Measurements from ENCODE around the gene OR13A1.
"Not testable (repeated sequence)": the region's sequence is repeated elsewhere in the genome, so short reads cannot be mapped to it uniquely, and the experiment has no call there.

DNA sequence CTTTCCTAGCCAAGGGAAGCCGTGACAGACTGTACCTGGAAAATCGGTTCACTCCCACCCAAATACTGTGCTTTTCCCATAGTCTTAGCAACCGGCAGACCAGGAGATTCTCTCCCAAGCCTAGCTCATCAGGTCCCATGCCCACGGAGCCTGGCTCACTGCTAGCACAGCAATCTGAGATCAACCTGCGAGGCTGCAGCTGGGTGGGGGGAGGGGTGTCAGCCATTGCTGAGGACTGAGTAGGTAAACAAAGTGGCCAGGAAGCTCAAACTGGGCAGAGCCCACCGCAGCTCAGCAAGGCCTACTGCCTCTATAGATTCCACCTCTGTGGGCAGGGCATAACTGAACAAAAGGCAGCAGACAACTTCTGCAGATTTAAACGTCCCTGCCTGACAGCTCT lies 43.6 kb upstream of the OR13A1 start:
- not testable (repeated sequence) for TF ChIP-seq CTCF (IDR thresholded peaks at IDR 0.05); POLR2A (IDR thresholded peaks at IDR 0.05); POLR2AphosphoS5 (IDR thresholded peaks at IDR 0.05; ENCODE audit: insufficient read depth in 1 of 2, low read depth in 1 of 2)

Measured in vagina (tissue), 2 donors.